AG09309 (cell line): ENCODE data around the gene CCNY.
"Not testable (repeated sequence)": the region's sequence is repeated elsewhere in the genome, so short reads cannot be mapped to it uniquely, and the experiment has no call there.

Source experiments
- DNase-seq: peaks from one replicate; pipeline ENCODE4 v3.0.0-alpha.2; 2010; ENCODE audit warnings: low read depth
- H3K4me3 ChIP-seq: 2 replicates; pipeline ENCODE4 v1.5.1; 2011; ENCODE audit warnings: mild to moderate bottlenecking, low read depth, low read length, moderate library complexity; ENCODE audit not compliant: control insufficient read depth
- TF ChIP-seq, protein P1 (sequence below): IDR thresholded peaks from 2 replicates; pipeline ENCODE4 v1.5.1; 2011; ENCODE audit warnings: mild to moderate bottlenecking, low read depth, low read length, inconsistent platforms; ENCODE audit not compliant: insufficient read depth, control insufficient read depth; ENCODE audit errors: missing control alignments

Gene CCNY

DNA sequence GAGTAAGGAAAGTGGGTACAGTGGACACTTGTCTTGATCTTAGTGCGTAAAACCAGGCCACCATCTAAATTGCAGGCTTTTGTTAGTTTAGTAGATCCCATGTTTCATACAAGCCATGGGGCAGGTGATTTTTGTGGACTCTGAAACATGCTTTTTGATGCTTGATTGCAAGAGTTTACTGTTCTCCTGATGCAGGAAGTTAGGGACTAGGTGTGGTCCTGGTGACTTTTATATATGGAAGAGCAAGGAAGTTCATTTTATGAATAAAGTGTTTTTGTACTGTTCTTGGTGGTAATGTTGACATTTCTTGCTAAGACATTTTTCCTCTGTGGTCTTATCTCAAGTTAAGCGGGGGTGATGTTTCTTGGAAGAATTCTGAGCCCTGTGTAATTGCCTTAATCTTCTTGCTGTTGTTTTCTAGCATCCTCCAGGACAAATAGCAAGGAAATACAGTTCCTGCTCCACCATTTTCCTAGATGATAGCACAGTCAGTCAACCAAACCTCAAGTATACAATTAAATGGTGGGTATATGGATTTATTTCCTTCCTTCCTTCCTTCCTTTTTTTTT lies 179.9 kb downstream of the CCNY start:
- TF ChIP-seq, protein P1, sequence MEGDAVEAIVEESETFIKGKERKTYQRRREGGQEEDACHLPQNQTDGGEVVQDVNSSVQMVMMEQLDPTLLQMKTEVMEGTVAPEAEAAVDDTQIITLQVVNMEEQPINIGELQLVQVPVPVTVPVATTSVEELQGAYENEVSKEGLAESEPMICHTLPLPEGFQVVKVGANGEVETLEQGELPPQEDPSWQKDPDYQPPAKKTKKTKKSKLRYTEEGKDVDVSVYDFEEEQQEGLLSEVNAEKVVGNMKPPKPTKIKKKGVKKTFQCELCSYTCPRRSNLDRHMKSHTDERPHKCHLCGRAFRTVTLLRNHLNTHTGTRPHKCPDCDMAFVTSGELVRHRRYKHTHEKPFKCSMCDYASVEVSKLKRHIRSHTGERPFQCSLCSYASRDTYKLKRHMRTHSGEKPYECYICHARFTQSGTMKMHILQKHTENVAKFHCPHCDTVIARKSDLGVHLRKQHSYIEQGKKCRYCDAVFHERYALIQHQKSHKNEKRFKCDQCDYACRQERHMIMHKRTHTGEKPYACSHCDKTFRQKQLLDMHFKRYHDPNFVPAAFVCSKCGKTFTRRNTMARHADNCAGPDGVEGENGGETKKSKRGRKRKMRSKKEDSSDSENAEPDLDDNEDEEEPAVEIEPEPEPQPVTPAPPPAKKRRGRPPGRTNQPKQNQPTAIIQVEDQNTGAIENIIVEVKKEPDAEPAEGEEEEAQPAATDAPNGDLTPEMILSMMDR: no peak
- no peak overlapping the region for H3K4me3 ChIP-seq
- no peak for DNase-seq

DNA sequence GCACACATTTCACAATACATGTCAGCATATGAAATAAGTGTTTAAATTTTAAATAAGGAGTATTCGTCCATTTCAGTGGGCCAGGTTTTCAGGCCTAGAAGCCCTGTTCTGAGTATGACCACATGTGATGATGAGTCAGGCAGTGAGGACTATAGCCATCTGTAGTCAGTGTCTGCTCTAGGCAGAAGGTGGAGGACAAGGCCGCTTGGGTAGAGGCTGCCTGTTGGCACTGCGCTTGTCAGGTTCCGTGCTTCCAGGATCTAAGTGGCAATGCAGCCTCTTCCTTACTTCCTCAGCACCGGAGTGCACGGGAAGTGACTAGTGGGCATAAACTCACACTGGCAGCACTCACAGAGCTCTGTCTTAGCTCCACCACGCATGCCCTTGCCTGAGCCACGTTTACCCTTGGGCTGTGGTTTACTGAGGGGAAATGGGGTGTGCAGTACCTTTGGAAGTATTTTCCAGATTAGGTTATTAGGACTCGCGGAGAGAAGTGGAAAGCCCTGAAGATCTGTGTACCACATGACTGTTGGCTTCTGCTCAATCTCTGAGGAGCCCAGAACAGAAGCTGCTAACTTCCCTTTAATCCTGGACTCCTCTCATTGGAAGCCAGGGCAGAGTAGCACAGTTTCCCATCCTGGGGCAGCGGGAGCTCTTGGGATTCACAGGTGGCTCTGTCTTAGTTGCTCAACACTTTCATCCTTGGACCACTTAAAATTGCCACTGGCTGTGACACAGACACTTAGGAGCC lies 181.3 kb downstream of the CCNY start:
- TF ChIP-seq, protein P1: no peak
- DNase-seq: no peak
- no peak overlapping the region for H3K4me3 ChIP-seq

DNA sequence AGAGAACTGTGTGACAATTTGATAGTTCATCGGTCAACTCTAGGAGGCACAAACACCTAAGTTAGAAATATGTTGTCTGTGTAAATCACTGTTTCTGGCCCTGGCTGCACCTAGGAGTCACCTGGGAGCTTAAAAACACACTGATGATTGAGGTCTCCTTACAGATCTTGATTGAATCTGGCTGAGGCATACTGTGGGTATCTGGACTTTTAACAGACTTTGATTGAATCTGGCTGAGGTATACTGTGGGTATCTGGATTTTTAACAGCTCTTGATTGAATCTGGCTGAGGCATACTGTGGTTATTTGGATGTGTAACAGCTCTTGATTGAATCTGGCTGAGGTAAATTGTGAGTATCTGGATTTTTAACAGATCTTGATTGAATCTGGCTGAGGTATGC lies 181.9 kb downstream of the CCNY start:
- not testable (repeated sequence) for H3K4me3 ChIP-seq, DNase-seq

DNA sequence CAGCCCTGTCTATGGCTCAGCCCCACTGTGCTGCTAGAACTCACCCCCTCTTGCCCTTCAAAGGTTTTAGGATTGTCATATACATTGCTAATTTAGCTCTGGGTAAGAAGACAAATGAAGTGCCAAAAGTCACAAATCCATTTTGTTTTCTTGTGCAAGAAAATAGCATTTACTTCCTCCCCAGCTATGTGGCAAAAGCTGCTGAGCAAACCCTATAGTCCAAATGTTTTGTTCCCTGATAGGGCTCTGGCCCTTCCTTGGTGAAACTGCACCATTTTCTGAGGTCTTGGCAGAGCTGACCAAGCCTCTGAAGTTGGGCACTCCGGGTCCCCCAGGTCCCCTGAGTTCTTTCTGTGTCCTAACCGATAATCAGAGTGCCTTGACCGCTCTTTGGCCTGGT lies 184.7 kb downstream of the CCNY start:
- DNase-seq: no peak
- TF ChIP-seq, protein P1: no peak
- no peak overlapping the region for H3K4me3 ChIP-seq

DNA sequence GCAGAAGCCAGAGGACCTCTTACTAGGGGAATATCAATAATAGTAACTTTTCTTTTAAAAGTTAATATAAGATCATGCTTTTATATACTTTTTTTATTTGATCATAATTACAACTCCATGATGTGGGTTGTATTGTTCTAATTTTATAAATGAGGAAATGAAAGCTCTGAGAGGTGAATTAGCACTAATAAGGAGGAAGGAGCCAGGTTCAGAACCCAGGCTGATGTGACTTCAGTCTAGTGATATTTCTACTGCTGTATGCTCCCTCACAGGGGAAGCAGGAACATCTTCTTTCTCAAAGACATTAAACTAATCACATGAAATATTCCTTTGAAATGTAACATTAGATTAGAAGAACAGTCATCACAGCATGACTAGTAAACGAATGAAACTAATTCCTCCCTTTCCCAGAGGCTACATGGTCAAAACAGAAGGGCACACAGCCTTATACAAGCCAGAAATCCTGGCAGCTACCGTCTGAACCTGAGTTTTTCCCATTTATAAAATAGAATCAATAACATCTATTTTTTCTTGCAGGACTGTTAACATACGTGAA lies 187.4 kb downstream of the CCNY start:
- TF ChIP-seq, protein P1: no peak
- no peak overlapping the region for H3K4me3 ChIP-seq
- DNase-seq: no peak

DNA sequence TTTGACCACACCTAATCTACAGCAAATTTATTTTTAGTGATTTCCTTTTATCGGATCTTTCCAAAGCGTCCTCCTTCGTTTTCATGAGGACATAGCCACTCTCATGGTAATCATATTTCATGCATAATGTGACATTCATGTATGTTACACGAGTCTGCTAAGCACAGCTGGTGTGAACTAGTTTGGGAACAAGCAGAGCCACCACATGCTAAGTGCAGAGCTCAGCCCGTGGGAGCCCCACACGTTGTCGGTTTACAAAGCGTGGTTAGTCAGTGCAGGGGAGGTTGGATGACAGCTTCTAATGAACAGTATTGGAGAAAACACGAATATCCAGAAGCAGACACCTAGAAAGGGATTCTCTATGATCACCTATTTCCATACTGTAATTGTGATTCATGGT lies 190.4 kb downstream of the CCNY start:
- TF ChIP-seq, protein P1: no peak
- no peak for DNase-seq
- H3K4me3 ChIP-seq: no peak overlapping the region

DNA sequence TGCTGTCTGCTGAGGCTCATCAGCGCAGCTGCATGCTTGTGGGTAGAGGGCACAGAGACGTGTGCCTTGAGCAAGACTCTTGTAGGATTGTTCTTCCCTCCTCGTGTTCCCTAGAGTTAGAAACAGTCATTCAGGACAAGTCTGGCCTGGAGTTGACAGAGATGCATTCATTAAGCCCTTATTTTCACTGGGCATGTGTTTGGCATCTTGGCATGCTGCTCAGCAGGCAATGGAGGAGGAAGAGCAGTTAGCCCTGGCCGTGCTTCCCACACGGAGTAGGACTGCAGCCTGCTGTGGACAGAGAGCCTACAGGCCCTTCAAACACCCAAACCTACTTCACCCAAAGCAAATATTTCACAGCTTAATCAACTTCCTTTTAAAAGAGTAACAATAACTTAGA lies 195.8 kb downstream of the CCNY start:
- DNase-seq: no peak
- TF ChIP-seq, protein P1: no peak
- no peak overlapping the region for H3K4me3 ChIP-seq
